GM23248 (cell line): ENCODE results near the gene A1BG. TPM values are rescaled to one million over a fixed set of nuclear protein-coding genes. Genes with fewer than 3 reads are reported as not detected.

ENCODE experiments used
- DNase-seq: peaks from one replicate; pipeline ENCODE4 v3.0.0-alpha.2; 2015
- H2AFZ ChIP-seq: fragments of 200-600 bp; sonication (generic); 2 replicates; pipeline ENCODE4 v1.6.1; 2016; ENCODE audit warnings: antibody characterized with exemption
- H3F3A ChIP-seq: fragments of 200-600 bp; sonication (generic); 2 replicates; pipeline ENCODE4 v1.6.1; 2016; ENCODE audit warnings: mild to moderate bottlenecking, antibody characterized with exemption, mixed run types; ENCODE audit not compliant: insufficient read depth
- H3K27ac ChIP-seq: fragments of 200-600 bp; sonication (generic); 2 replicates; pipeline ENCODE4 v1.5.1; 2016; ENCODE audit warnings: mild to moderate bottlenecking
- H3K27me3 ChIP-seq: fragments of 200-600 bp; sonication (generic); replicated peaks from 2 replicates; pipeline ENCODE4 v1.6.1; 2016; ENCODE audit warnings: mild to moderate bottlenecking; ENCODE audit not compliant: insufficient read depth
- H3K36me3 ChIP-seq: fragments of 200-600 bp; sonication (generic); 2 replicates; pipeline ENCODE4 v1.6.1; 2016; ENCODE audit warnings: low read depth, mild to moderate bottlenecking
- H3K4me1 ChIP-seq: fragments of 200-600 bp; sonication (generic); 2 replicates; pipeline ENCODE4 v1.6.1; 2016; ENCODE audit warnings: mild to moderate bottlenecking; ENCODE audit not compliant: insufficient read depth
- H3K4me2 ChIP-seq: fragments of 200-600 bp; sonication (generic); one replicate; pipeline ENCODE4 v1.6.1; 2016; ENCODE audit warnings: mild to moderate bottlenecking; ENCODE audit not compliant: unreplicated experiment
- H3K4me3 ChIP-seq: fragments of 200-600 bp; sonication (generic); 2 replicates; pipeline ENCODE4 v1.5.1; 2016; ENCODE audit warnings: mild to moderate bottlenecking
- H3K79me2 ChIP-seq: fragments of 200-600 bp; sonication (generic); 2 replicates; pipeline ENCODE4 v1.6.1; 2016; ENCODE audit warnings: mild to moderate bottlenecking; ENCODE audit not compliant: insufficient read depth
- H3K9ac ChIP-seq: fragments of 200-600 bp; sonication (generic); 2 replicates; pipeline ENCODE4 v1.6.1; 2016; ENCODE audit warnings: mild to moderate bottlenecking
- H3K9me2 ChIP-seq: fragments of 200-600 bp; sonication (generic); 2 replicates; pipeline ENCODE4 v1.6.1; 2016; ENCODE audit warnings: mixed run types, mild to moderate bottlenecking, moderate library complexity; ENCODE audit not compliant: insufficient read depth
- H3K9me3 ChIP-seq: fragments of 200-600 bp; sonication (generic); one replicate; pipeline ENCODE4 v1.6.1; 2017; ENCODE audit warnings: low read depth
- H4K20me1 ChIP-seq: fragments of 200-600 bp; sonication (generic); 2 replicates; pipeline ENCODE4 v1.6.0; 2016; ENCODE audit not compliant: insufficient read depth
- EZH2 ChIP-seq: fragments of 200-600 bp; sonication (generic); IDR thresholded peaks from 2 replicates; pipeline ENCODE4 v1.6.1; 2018; ENCODE audit warnings: antibody characterized with exemption, mild to moderate bottlenecking; ENCODE audit not compliant: insufficient read depth, poor library complexity, severe bottlenecking
- EZH2phosphoT487 ChIP-seq: fragments of 200-600 bp; sonication (generic); IDR thresholded peaks from 2 replicates; pipeline ENCODE4 v1.6.1; 2018; ENCODE audit warnings: antibody characterized with exemption, moderate library complexity, mild to moderate bottlenecking, low read depth; ENCODE audit not compliant: insufficient read depth
- WGBS, 2 experiments: methylation state at CpG; one replicate each; pipeline ENCODE4 v1.1.6; 2015 to 2017; ENCODE audit warnings: low lambda C conversion rate in 2 of 2, low coverage in 1 of 2; ENCODE audit errors: missing lambda C conversion rate in 2 of 2; 5-methylcytosine and 5-hydroxymethylcytosine counted together
- in situ Hi-C: fragments of 300-500 bp; cut with MboI; formaldehyde crosslinking; loops from 2 replicates; pipeline ENCODE4 v1.15.0; 2020
- microRNA-seq: library from miRNA; unstranded; fragments of <30 nt; microRNA quantifications from one replicate; pipeline ENCODE4, GENCODE V29; 2016; ENCODE audit warnings: borderline number of aligned reads
- polyA plus RNA-seq: library from polyadenylated mRNA; unstranded; fragments of >200 nt; fragmentation: Nextera tagmentation; extraction: Ambion mirVana; gene quantifications from 2 replicates; pipeline ENCODE4 v1.2.1, GENCODE V29; 2016
- small RNA-seq: library from RNA; depleted of rRNA; stranded (forward); fragments of <200 nt; gene quantifications from one replicate; pipeline ENCODE3, GENCODE V24; 2014; ENCODE audit warnings: low read depth, low replicate concordance
- total RNA-seq: library from RNA; depleted of rRNA; stranded (reverse); fragments of >200 nt; shearing (Covaris generic); gene quantifications from 2 replicates; pipeline ENCODE4 v1.2.3, GENCODE V29; 2014; rRNA removed

Gene A1BG
- total and polyA plus RNA-seq, 2 experiments from 2014 or later, result 22.0 to 31.3 TPM

- 0 out of 2 replicates have a peak, but pooled peaks cover 3% of the 10 kb centered on the region for H3K36me3 ChIP-seq
- WGBS, 2 experiments, result 91% methylated on average over 7 of the region's 7 CpGs
- no peaks in the 10 kb centered on the region for H3K9me3 ChIP-seq
- no peak overlapping the region for H2AFZ ChIP-seq
- no peaks in the 10 kb centered on the region for H3K9me2 ChIP-seq
- no peak for TF ChIP-seq EZH2phosphoT487
- TF ChIP-seq EZH2, result no peak
- no peak overlapping the region for H3K27ac ChIP-seq
- H3K9ac ChIP-seq, result no peak overlapping the region
- DNase-seq, result no peak
- in situ Hi-C loops, result no loop called here
- no peaks in the 10 kb centered on the region for H3K27me3 ChIP-seq
- peaks cover 72% of the 10 kb centered on the region for H3K79me2 ChIP-seq
- no peaks in the 10 kb centered on the region for H4K20me1 ChIP-seq
- H3F3A ChIP-seq, result peaks cover 24% of the 10 kb centered on the region; the same call in 1 of the 2 replicates
- no peak overlapping the region for H3K4me3 ChIP-seq
- no peak overlapping the region for H3K4me2 ChIP-seq
- H3K4me1 ChIP-seq, result 0 out of 2 replicates have a peak, but pooled peaks cover 4% of the 10 kb centered on the region
Measured at GRCh38 chr19:58300620-58301019, 52.7 kb downstream of the A1BG start.

GRCh38 chr19:58296104-58296503, 57.2 kb downstream of the A1BG start:
- Histone ChIP-seq H3K36me3 (peaks cover 44% of the 10 kb centered on the region), H3K27ac (peak overlapping the region; percentile 30), H2AFZ (no peak overlapping the region), H3K79me2 (peaks cover 53% of the 10 kb centered on the region), H3K4me2 (no peak overlapping the region), H3K4me3 (no peak overlapping the region), H3K4me1 (no peaks in the 10 kb centered on the region), H3K9me2 (no peaks in the 10 kb centered on the region), H3K27me3 (no peaks in the 10 kb centered on the region), H3K9me3 (no peaks in the 10 kb centered on the region), H4K20me1 (no peaks in the 10 kb centered on the region), H3K9ac (no peak overlapping the region), H3F3A (no peaks in the 10 kb centered on the region)
- WGBS, 2 experiments, result 54 to 58% methylated on average over 7 of the region's 7 CpGs
- no peak for TF ChIP-seq EZH2
- no peak for TF ChIP-seq EZH2phosphoT487
- in situ Hi-C loops, result no loop called here
- DNase-seq, result peak; percentile 43

Small RNAs within 50 kb of the gene (microRNA-seq; reads per million reads assigned to microRNA genes)
- gene MIR4754, result not detected
- not detected for gene MIR6806

Small RNAs within 50 kb of the gene (small RNA-seq; reads per million reads assigned to genes)
- gene MIR4754 (not detected), gene MIR6806 (not detected), gene RNA5SP473 (not detected)

Other genes starting within 250 kb of the A1BG start
- 10.7 and 15.1 TPM in 2 replicates for gene ZNF329, start 202.7 kb downstream of the A1BG start, total RNA-seq
- 1.7 and 2.6 TPM in 2 replicates for gene ZNF329, start 202.7 kb downstream of the A1BG start, polyA plus RNA-seq
- gene ZNF274, start 170.4 kb downstream of the A1BG start, total RNA-seq, result 18.2 and 20.8 TPM in 2 replicates
- gene ZNF274, start 170.4 kb downstream of the A1BG start, polyA plus RNA-seq, result 16.5 and 18.0 TPM in 2 replicates
- gene ZNF544, start 124.6 kb downstream of the A1BG start, total RNA-seq, result 32.0 and 37.8 TPM in 2 replicates
- 10.9 and 15.9 TPM in 2 replicates for gene ZNF544, start 124.6 kb downstream of the A1BG start, polyA plus RNA-seq
- 4.0 and 5.7 TPM in 2 replicates for gene ZNF8, start 74.5 kb downstream of the A1BG start, total RNA-seq
- gene ZNF8, start 74.5 kb downstream of the A1BG start, polyA plus RNA-seq, result 1.1 and 1.2 TPM in 2 replicates
- 33.7 and 35.0 TPM in 2 replicates for gene ERVK3-1, start 48.1 kb downstream of the A1BG start, total RNA-seq
- 40.2 and 41.3 TPM in 2 replicates for gene ERVK3-1, start 48.1 kb downstream of the A1BG start, polyA plus RNA-seq
- 1.8 and 3.4 TPM in 2 replicates for gene ZSCAN22, start 26.5 kb downstream of the A1BG start, total RNA-seq
- gene ZSCAN22, start 26.5 kb downstream of the A1BG start, polyA plus RNA-seq, result 1.5 and 2.1 TPM in 2 replicates
- gene ZNF497, start 9.3 kb upstream of the A1BG start, total RNA-seq, result 0.38 and 0.97 TPM in 2 replicates
- gene ZNF497, start 9.3 kb upstream of the A1BG start, polyA plus RNA-seq, result 0.65 and 0.72 TPM in 2 replicates
- gene ZNF837, start 27.5 kb upstream of the A1BG start, total RNA-seq, result 2.5 and 5.3 TPM in 2 replicates
- 1.4 and 2.2 TPM in 2 replicates for gene ZNF837, start 27.5 kb upstream of the A1BG start, polyA plus RNA-seq
- 1,366 and 1,425 TPM in 2 replicates for gene RPS5, start 33.8 kb upstream of the A1BG start, total RNA-seq
- 561 and 565 TPM in 2 replicates for gene RPS5, start 33.8 kb upstream of the A1BG start, polyA plus RNA-seq
- gene RNF225, start 42.2 kb upstream of the A1BG start, total RNA-seq, result not detected in 2 replicates
- not detected in 2 replicates for gene RNF225, start 42.2 kb upstream of the A1BG start, polyA plus RNA-seq
- 8.5 and 14.6 TPM in 2 replicates for gene ZNF584, start 55.2 kb upstream of the A1BG start, total RNA-seq
- gene ZNF584, start 55.2 kb upstream of the A1BG start, polyA plus RNA-seq, result 12.7 and 14.0 TPM in 2 replicates
- 6.1 and 6.7 TPM in 2 replicates for gene ZNF132, start 86.7 kb upstream of the A1BG start, total RNA-seq
- gene ZNF132, start 86.7 kb upstream of the A1BG start, polyA plus RNA-seq, result 4.5 and 5.8 TPM in 2 replicates
- gene ZNF324B, start 98.1 kb upstream of the A1BG start, total RNA-seq, result 10.5 TPM in 2 replicates
- gene ZNF324B, start 98.1 kb upstream of the A1BG start, polyA plus RNA-seq, result 2.1 and 3.0 TPM in 2 replicates
- 16.3 and 19.1 TPM in 2 replicates for gene ZNF324, start 113.6 kb upstream of the A1BG start, total RNA-seq
- 5.5 and 6.3 TPM in 2 replicates for gene ZNF324, start 113.6 kb upstream of the A1BG start, polyA plus RNA-seq
- gene ZNF446, start 122.9 kb upstream of the A1BG start, total RNA-seq, result 17.8 and 18.0 TPM in 2 replicates
- gene ZNF446, start 122.9 kb upstream of the A1BG start, polyA plus RNA-seq, result 5.8 and 6.4 TPM in 2 replicates
- 0.63 and 3.6 TPM in 2 replicates for gene SLC27A5, start 158.5 kb upstream of the A1BG start, total RNA-seq
- gene SLC27A5, start 158.5 kb upstream of the A1BG start, polyA plus RNA-seq, result 5.1 and 6.3 TPM in 2 replicates
- 5.9 and 9.0 TPM in 2 replicates for gene ZBTB45, start 166.3 kb upstream of the A1BG start, total RNA-seq
- gene ZBTB45, start 166.3 kb upstream of the A1BG start, polyA plus RNA-seq, result 16.0 and 17.9 TPM in 2 replicates
- 263 and 319 TPM in 2 replicates for gene TRIM28, start 190.6 kb upstream of the A1BG start, total RNA-seq
- 61.5 and 62.0 TPM in 2 replicates for gene TRIM28, start 190.6 kb upstream of the A1BG start, polyA plus RNA-seq
- gene CHMP2A, start 201.6 kb upstream of the A1BG start, total RNA-seq, result 88.6 and 89.2 TPM in 2 replicates
- 186 and 193 TPM in 2 replicates for gene CHMP2A, start 201.6 kb upstream of the A1BG start, polyA plus RNA-seq
- 60.3 and 60.4 TPM in 2 replicates for gene UBE2M, start 205.1 kb upstream of the A1BG start, total RNA-seq
- 8.7 and 13.9 TPM in 2 replicates for gene UBE2M, start 205.1 kb upstream of the A1BG start, polyA plus RNA-seq
- gene MZF1, start 219.8 kb upstream of the A1BG start, total RNA-seq, result 20.8 and 32.1 TPM in 2 replicates
- 6.7 and 9.0 TPM in 2 replicates for gene MZF1, start 219.8 kb upstream of the A1BG start, polyA plus RNA-seq